ENCODE results near the gene WWC2.
A peak's percentile ranks its signal among the peaks of the same experiment; 100 is the strongest.

WWC2 gene

GRCh38 chr4:183139972-183140570, 41.0 kb downstream of the WWC2 start:
- no peak for DNase-seq (ENCODE audit: low read depth)
- no peak overlapping the region for H3K4me3 ChIP-seq (replicated peaks; ENCODE audit: low read depth, low read length)
- TF ChIP-seq, protein P1, sequence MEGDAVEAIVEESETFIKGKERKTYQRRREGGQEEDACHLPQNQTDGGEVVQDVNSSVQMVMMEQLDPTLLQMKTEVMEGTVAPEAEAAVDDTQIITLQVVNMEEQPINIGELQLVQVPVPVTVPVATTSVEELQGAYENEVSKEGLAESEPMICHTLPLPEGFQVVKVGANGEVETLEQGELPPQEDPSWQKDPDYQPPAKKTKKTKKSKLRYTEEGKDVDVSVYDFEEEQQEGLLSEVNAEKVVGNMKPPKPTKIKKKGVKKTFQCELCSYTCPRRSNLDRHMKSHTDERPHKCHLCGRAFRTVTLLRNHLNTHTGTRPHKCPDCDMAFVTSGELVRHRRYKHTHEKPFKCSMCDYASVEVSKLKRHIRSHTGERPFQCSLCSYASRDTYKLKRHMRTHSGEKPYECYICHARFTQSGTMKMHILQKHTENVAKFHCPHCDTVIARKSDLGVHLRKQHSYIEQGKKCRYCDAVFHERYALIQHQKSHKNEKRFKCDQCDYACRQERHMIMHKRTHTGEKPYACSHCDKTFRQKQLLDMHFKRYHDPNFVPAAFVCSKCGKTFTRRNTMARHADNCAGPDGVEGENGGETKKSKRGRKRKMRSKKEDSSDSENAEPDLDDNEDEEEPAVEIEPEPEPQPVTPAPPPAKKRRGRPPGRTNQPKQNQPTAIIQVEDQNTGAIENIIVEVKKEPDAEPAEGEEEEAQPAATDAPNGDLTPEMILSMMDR (IDR thresholded peaks at IDR 0.05; ENCODE audit: low read length, missing control alignments) = no peak

DNA sequence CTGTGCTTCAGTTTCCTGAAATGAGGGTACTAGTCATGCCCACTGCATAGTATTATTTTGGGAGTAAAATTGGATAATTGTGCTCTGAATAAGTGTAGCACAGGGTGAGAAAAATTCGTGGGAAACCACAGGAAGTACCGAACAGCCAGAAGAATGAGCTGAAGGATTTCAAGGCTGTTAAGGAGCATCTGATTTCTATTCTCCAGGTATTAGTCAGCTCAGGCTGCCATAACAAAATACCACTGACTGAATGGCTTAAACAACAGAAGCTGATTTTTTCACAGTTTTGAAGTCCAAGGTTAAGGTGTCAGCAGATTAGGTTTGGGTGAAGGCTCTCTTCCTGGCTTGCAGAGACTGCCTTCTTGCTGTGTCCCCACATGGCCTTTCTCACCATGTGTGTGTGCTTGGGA, 41.9 kb downstream of the WWC2 start:
- peak; percentile 56 for DNase-seq (ENCODE audit: low read depth)
- no peak overlapping the region for H3K4me3 ChIP-seq (replicated peaks; ENCODE audit: low read depth, low read length)
- TF ChIP-seq, protein P1 (IDR thresholded peaks at IDR 0.05; ENCODE audit: low read length, missing control alignments) = no peak

DNA sequence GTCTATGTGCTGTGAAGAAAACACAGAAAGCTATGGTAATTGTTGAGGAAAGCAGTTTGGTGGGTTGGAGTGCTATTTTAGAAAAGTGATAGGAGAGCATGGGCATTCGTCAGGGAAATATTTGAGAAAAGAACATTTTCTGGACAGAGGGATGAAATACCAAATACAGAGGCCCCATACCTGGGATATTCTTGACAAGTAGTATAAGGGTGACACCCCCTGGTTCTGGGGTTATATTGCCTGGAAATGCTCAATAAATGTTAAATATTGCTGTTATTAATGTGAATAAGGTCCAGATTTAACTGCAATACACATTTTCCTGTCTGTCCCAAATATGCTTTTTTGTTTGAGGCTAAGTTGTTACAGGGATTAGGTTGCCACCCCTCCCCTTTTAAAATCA, 42.9 kb downstream of the WWC2 start:
- no peak for DNase-seq (ENCODE audit: low read depth)
- TF ChIP-seq, protein P1 (IDR thresholded peaks at IDR 0.05; ENCODE audit: low read length, missing control alignments) = no peak
- H3K4me3 ChIP-seq (replicated peaks; ENCODE audit: low read depth, low read length) = no peak overlapping the region

DNA sequence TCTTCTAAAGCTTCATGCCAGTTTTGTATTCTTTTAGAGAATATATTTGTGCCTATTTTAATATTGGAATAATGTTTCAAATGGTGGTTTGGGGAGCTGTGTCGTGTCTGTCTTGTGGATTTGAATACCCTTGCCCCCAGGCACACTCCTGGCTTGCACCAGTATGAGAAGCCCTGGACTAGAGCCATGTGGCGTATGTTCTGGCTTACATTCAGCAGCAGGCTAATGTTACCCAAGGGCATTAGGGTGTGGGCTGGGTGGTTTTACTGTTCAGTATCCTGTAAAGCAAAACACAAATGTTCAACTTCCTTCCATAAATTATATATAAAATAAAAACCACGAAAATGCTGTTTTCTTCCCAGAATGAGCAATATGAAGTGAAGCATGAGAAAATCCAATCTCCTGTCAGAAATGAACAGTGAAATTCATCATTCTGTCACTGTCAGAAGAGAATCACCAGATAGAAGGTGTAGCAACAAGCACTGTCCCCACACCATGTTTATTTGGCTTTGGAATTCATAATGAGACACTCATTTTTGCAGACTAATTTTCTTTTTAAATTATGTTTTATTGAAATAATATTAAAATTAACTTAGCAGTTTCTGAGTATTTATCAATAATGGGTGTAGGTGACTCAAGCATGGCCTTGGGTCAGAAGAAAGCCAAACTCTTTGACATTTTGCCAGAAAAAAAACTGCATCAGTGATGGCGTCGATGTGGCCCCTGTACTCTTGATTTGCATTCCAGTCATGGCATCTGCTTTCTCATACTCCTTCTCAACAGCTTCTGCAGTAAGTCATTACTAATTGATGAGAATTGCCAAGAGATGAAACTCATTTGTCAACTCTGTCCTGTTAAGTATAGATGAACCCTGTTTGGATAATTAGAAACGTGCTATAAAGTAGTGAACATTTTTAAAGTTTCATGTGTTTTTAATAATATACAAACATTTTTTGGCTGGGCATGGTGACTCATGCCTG, 43.8 kb downstream of the WWC2 start:
- TF ChIP-seq, protein P1 (IDR thresholded peaks at IDR 0.05; ENCODE audit: low read length, missing control alignments) = no peak
- no peak overlapping the region for H3K4me3 ChIP-seq (replicated peaks; ENCODE audit: low read depth, low read length)
- peak; percentile 65 for DNase-seq (ENCODE audit: low read depth)

- DNase-seq (ENCODE audit: low read depth) = no peak
- TF ChIP-seq, protein P1 (IDR thresholded peaks at IDR 0.05; ENCODE audit: low read length, missing control alignments) = no peak
- H3K4me3 ChIP-seq (replicated peaks; ENCODE audit: low read depth, low read length) = no peak overlapping the region
These were observed 45.7 kb downstream of the WWC2 start for GRCh38 chr4:183144787-183145186.

GRCh38 chr4:183145773-183146172, 46.7 kb downstream of the WWC2 start:
- TF ChIP-seq, protein P1 (IDR thresholded peaks at IDR 0.05; ENCODE audit: low read length, missing control alignments) = no peak
- no peak overlapping the region for H3K4me3 ChIP-seq (replicated peaks; ENCODE audit: low read depth, low read length)
- no peak for DNase-seq (ENCODE audit: low read depth)
